H1 (cell line): Measurements from ENCODE around the gene WLS. TPM values are rescaled to one million over a fixed set of nuclear protein-coding genes. Genes with fewer than 3 reads are reported as not detected.

Source experiments
- CTCF ChIA-PET: fragments of 300-600 bp; sonication (Branson Sonifier 250); formaldehyde crosslinking; loops from one replicate; lab custom pipeline; 2021; ENCODE audit not compliant: partially characterized antibody; lab: Charles Lee
- POLR2A ChIA-PET: fragments of 300-600 bp; sonication (Branson Sonifier 250); formaldehyde crosslinking; loops from one replicate; lab custom pipeline; 2021; ENCODE audit warnings: inconsistent platforms; ENCODE audit not compliant: partially characterized antibody; lab: Charles Lee
- DNase-seq, 2 experiments: peaks; one replicate each; pipeline versions ENCODE4 v3.0.0 to v3.0.0-alpha.2; 2010 to 2022; ENCODE audit warnings: low spot score in 2 of 2, low read depth in 1 of 2, mixed read lengths in 1 of 2
- FAIRE-seq: peaks from 2 replicates; lab custom pipeline; 2011; peaks lifted over from hg19 to GRCh38; lab: Jason Lieb, UNC
- H2AFZ ChIP-seq: 2 replicates; pipeline ENCODE4 v1.8.1; 2012; ENCODE audit warnings: low read length, inconsistent platforms
- H2AK5ac ChIP-seq: 2 replicates; pipeline ENCODE4 v1.6.1; 2013; ENCODE audit warnings: low read depth, low read length
- H2BK120ac ChIP-seq: replicated peaks from 2 replicates; pipeline ENCODE3; 2013; ENCODE audit warnings: low read depth, low read length, inconsistent platforms
- H2BK12ac ChIP-seq: 2 replicates; pipeline ENCODE4 v1.6.1; 2013; ENCODE audit warnings: low read depth, low read length
- H2BK15ac ChIP-seq: 2 replicates; pipeline ENCODE4 v1.6.1; 2013; ENCODE audit warnings: low read length
- H2BK20ac ChIP-seq: 2 replicates; pipeline ENCODE4 v1.6.1; 2013; ENCODE audit warnings: low read length
- H2BK5ac ChIP-seq: 2 replicates; pipeline ENCODE4 v1.6.1; 2013; ENCODE audit warnings: low read depth, low read length
- H3K14ac ChIP-seq: 2 replicates; pipeline ENCODE4 v1.6.1; 2013; ENCODE audit warnings: inconsistent platforms; ENCODE audit not compliant: insufficient read length
- H3K18ac ChIP-seq: 2 replicates; pipeline ENCODE4 v1.6.1; 2013; ENCODE audit warnings: low read length; ENCODE audit errors: extremely low read depth
- H3K23ac ChIP-seq: 2 replicates; pipeline ENCODE4 v1.6.1; 2013; ENCODE audit warnings: inconsistent platforms; ENCODE audit not compliant: insufficient read length
- H3K23me2 ChIP-seq: 2 replicates; pipeline ENCODE4 v1.6.1; 2013; ENCODE audit warnings: low read depth, low read length
- H3K27ac ChIP-seq: 2 replicates; pipeline ENCODE4 v1.6.1; 2011; ENCODE audit warnings: low read depth, low read length, inconsistent platforms
- H3K27me3 ChIP-seq, 4 experiments: replicated peaks in 1 of 4; 1 replicate in 1 of 4; 2 replicates in 3 of 4; pipeline versions ENCODE4 v1.6.1 to v1.8.1; 2011 to 2013; ENCODE audit warnings: low read length in 3 of 4, mild to moderate bottlenecking in 3 of 4, inconsistent platforms in 2 of 4, mixed read lengths in 2 of 4, moderate library complexity in 1 of 4; ENCODE audit not compliant: control insufficient read depth in 3 of 4, insufficient read depth in 3 of 4; ENCODE audit errors: extremely low read depth in 1 of 4
- H3K36me3 ChIP-seq, 4 experiments: 2 replicates each; pipeline versions ENCODE4 v1.6.1 to v1.8.1; 2011 to 2013; ENCODE audit warnings: mild to moderate bottlenecking in 4 of 4, low read length in 3 of 4, moderate library complexity in 2 of 4, control low read depth in 1 of 4, inconsistent platforms in 1 of 4; ENCODE audit not compliant: insufficient read depth in 4 of 4, control insufficient read depth in 2 of 4
- H3K4ac ChIP-seq: replicated peaks from 2 replicates; pipeline ENCODE3; 2013; ENCODE audit warnings: low read length, low read depth, mixed read lengths, inconsistent platforms; ENCODE audit not compliant: insufficient read length
- H3K4me1 ChIP-seq, 4 experiments: replicated peaks in 1 of 4; 1 replicate in 1 of 4; 2 replicates in 3 of 4; pipeline versions ENCODE4 v1.6.1 to v1.8.1; 2011 to 2013; ENCODE audit warnings: low read length in 3 of 4, inconsistent platforms in 2 of 4, mixed read lengths in 1 of 4; ENCODE audit not compliant: insufficient read depth in 4 of 4, control insufficient read depth in 3 of 4
- H3K4me2 ChIP-seq, 2 experiments: 2 replicates each; pipeline versions ENCODE4 v1.6.1 to v1.8.1; 2011 to 2013; ENCODE audit warnings: low read depth in 2 of 2, low read length in 2 of 2, control low read depth in 1 of 2, inconsistent platforms in 1 of 2, mild to moderate bottlenecking in 1 of 2; ENCODE audit not compliant: insufficient read depth in 1 of 2
- H3K4me3 ChIP-seq, 4 experiments: fragments of 200-600, 300-600 bp in 1 of 4; sonication (generic), shearing (Covaris generic), sonication (Bioruptor Twin) in 1 of 4; 2 replicates each; pipeline versions ENCODE4 v1.5.1 to v1.8.1; 2011 to 2016; ENCODE audit warnings: low read length in 4 of 4, low read depth in 3 of 4, control low read depth in 2 of 4, inconsistent platforms in 2 of 4, mild to moderate bottlenecking in 2 of 4, mixed read lengths in 1 of 4, moderate library complexity in 1 of 4; ENCODE audit not compliant: insufficient read depth in 2 of 4; ENCODE audit errors: extremely low read depth in 1 of 4
- H3K56ac ChIP-seq: replicated peaks from 2 replicates; pipeline ENCODE3; 2013; ENCODE audit warnings: low read depth, mild to moderate bottlenecking, mixed read lengths, low read length, inconsistent platforms; ENCODE audit not compliant: insufficient read length
- H3K79me1 ChIP-seq: 2 replicates; pipeline ENCODE4 v1.6.1; 2013; ENCODE audit warnings: low read depth, low read length, control low read depth
- H3K79me2 ChIP-seq, 2 experiments: 2 replicates each; pipeline versions ENCODE4 v1.6.1 to v1.8.1; 2012 to 2013; ENCODE audit warnings: low read length in 2 of 2, mild to moderate bottlenecking in 2 of 2, inconsistent platforms in 1 of 2; ENCODE audit not compliant: insufficient read depth in 2 of 2, control insufficient read depth in 1 of 2
- H3K9ac ChIP-seq, 4 experiments: replicated peaks in 1 of 4; 1 replicate in 1 of 4; 2 replicates in 3 of 4; pipeline versions ENCODE4 v1.6.1 to v1.8.1; 2011 to 2013; ENCODE audit warnings: low read depth in 3 of 4, low read length in 3 of 4, control low read depth in 2 of 4, mild to moderate bottlenecking in 2 of 4, moderate library complexity in 2 of 4, inconsistent platforms in 1 of 4; ENCODE audit errors: extremely low read depth in 1 of 4
- H3K9me3 ChIP-seq, 2 experiments: 2 replicates each; pipeline versions ENCODE4 v1.6.1 to v1.8.1; 2012 to 2013; ENCODE audit warnings: mild to moderate bottlenecking in 2 of 2, moderate library complexity in 2 of 2, control low read depth in 1 of 2, inconsistent platforms in 1 of 2, low read depth in 1 of 2, low read length in 1 of 2, mixed read lengths in 1 of 2; ENCODE audit not compliant: insufficient read depth in 2 of 2
- H4K20me1 ChIP-seq, 2 experiments: replicated peaks in 1 of 2; 2 replicates each; pipeline versions ENCODE3 to v1.8.1; 2011 to 2013; ENCODE audit warnings: inconsistent platforms in 2 of 2, low read length in 2 of 2, mild to moderate bottlenecking in 1 of 2; ENCODE audit not compliant: insufficient read depth in 2 of 2, control insufficient read depth in 1 of 2
- H4K5ac ChIP-seq: 2 replicates; pipeline ENCODE4 v1.6.1; 2013; ENCODE audit warnings: low read length, low read depth, mixed read lengths, inconsistent platforms; ENCODE audit not compliant: insufficient read length
- H4K8ac ChIP-seq: 2 replicates; pipeline ENCODE4 v1.8.0; 2013; ENCODE audit warnings: mild to moderate bottlenecking, moderate library complexity, low read length, inconsistent platforms; ENCODE audit not compliant: insufficient read depth; ENCODE audit errors: extremely low read depth
- H4K91ac ChIP-seq: replicated peaks from 2 replicates; pipeline ENCODE3; 2013; ENCODE audit warnings: low read length, mixed read lengths, inconsistent platforms; ENCODE audit not compliant: insufficient read length
- BCL11A ChIP-seq, 2 experiments: IDR thresholded peaks; one replicate each; pipeline ENCODE4 v1.6.1; 2011; ENCODE audit warnings: low read depth in 2 of 2, low read length in 2 of 2, mild to moderate bottlenecking in 2 of 2
- E2F6 ChIP-seq: IDR thresholded peaks from 2 replicates; pipeline ENCODE4 v1.6.1; 2012; ENCODE audit warnings: inconsistent platforms
- KDM5A ChIP-seq: fragments of 200-600 bp; IDR thresholded peaks from 2 replicates; pipeline ENCODE4 v1.7.1; 2012; ENCODE audit warnings: mild to moderate bottlenecking, low read length, inconsistent platforms, mixed read lengths
- POU5F1 ChIP-seq: IDR thresholded peaks from 2 replicates; pipeline ENCODE4 v1.6.1; 2011; ENCODE audit warnings: low read depth, mild to moderate bottlenecking, low read length, moderate library complexity
- RFX5 ChIP-seq: IDR thresholded peaks from 2 replicates; pipeline ENCODE4 v1.6.1; 2011; ENCODE audit warnings: low read depth, low read length, improper control_type of control experiment, borderline replicate concordance
- WGBS, 2 experiments: shearing (Covaris generic) in 1 of 2; methylation state at CpG; one replicate each; pipeline versions ENCODE4 v1.1.6 to v1.1.7; 2013 to 2015; ENCODE audit warnings: low lambda C conversion rate in 2 of 2, mixed read lengths in 2 of 2, inconsistent platforms in 1 of 2, low coverage in 1 of 2, missing lambda C conversion rate in 1 of 2; ENCODE audit not compliant: insufficient replicate concordance in 2 of 2, insufficient coverage in 1 of 2, insufficient read length in 1 of 2; ENCODE audit errors: extremely low coverage in 1 of 2, missing lambda C conversion rate in 1 of 2; 5-methylcytosine and 5-hydroxymethylcytosine counted together
- polyA plus RNA-seq, 7 experiments: library from polyadenylated mRNA; depleted of rRNA in 3 of 7; stranded (reverse) in 5 of 7; unstranded in 2 of 7; fragments of >200 nt in 5 of 7; fragments of 200-250 nt in 2 of 7; gene quantifications; 1 replicate in 5 of 7; 2 replicates in 1 of 7; 4 replicates in 1 of 7; pipeline versions ENCODE4 v1.2.1 to v1.2.3, GENCODE V29; 2011 to 2013; ENCODE audit warnings: missing spikeins in 2 of 7, mixed read lengths in 2 of 7
- total RNA-seq: library from RNA; stranded (reverse); fragmentation: NEBNext Ultra II Directional; extraction: Animal tissue kit (Norgen Biotek cat#: 25700); gene quantifications from 2 replicates; pipeline ENCODE4 v1.2.1, GENCODE V29; 2021

Gene WLS
- total and polyA plus RNA-seq, 2 of the 8 experiments (the other 6 are each of a cell fraction or from before 2014, with no cell fraction given) = 1.2 to 2.7 TPM

GRCh38 chr1:68168545-68169171 is 63.7 kb downstream of the WLS start:
- no peak overlapping the region for H4K8ac ChIP-seq
- WGBS, 2 experiments = 67% methylated on average over 4 of the region's 4 CpGs; no CpG with 5 or more reads in 1 of the 2 experiments
- no peak overlapping the region for H2BK120ac ChIP-seq
- H3K27me3 ChIP-seq = no peaks in the 10 kb centered on the region
- no peak overlapping the region for H3K4me3 ChIP-seq
- no peak overlapping the region for H4K91ac ChIP-seq
- TF ChIP-seq KDM5A (no peak), E2F6 (no peak), RFX5 (no peak), BCL11A (IDR thresholded peaks at IDR 0.05; ENCODE audit: low read depth in 2 of 2, low read length in 2 of 2) (no peak), POU5F1 (no peak)
- TF ChIP-seq, all 59 proteins: peak for 0
- H3K23ac ChIP-seq = no peak overlapping the region
- POLR2A ChIA-PET = no interaction called here
- H2BK5ac ChIP-seq = no peak overlapping the region
- no peak overlapping the region for H2BK12ac ChIP-seq
- H3K27ac ChIP-seq = no peak overlapping the region
- no peaks in the 10 kb centered on the region for H3K4me1 ChIP-seq
- no peaks in the 10 kb centered on the region for H3K79me2 ChIP-seq
- H3K4me2 ChIP-seq = no peak overlapping the region
- no peak overlapping the region for H2BK15ac ChIP-seq
- DNase-seq = no peak
- H3K9ac ChIP-seq = no peak overlapping the region
- H2AFZ ChIP-seq = no peak overlapping the region
- H3K79me1 ChIP-seq = no peaks in the 10 kb centered on the region
- CTCF ChIA-PET = interaction anchor here (2.7 kb wide), 1 partner anchor 49 kb away, joined by 10 read pairs; no protein-coding TSS in a partner anchor
- H3K23me2 ChIP-seq = no peaks in the 10 kb centered on the region
- H3K56ac ChIP-seq = no peak overlapping the region
- no peaks in the 10 kb centered on the region for H3K36me3 ChIP-seq
- H4K5ac ChIP-seq = no peak overlapping the region
- no peak overlapping the region for H3K4ac ChIP-seq
- no peak overlapping the region for H2BK20ac ChIP-seq
- no peaks in the 10 kb centered on the region for H4K20me1 ChIP-seq
- no peaks in the 10 kb centered on the region for H3K9me3 ChIP-seq
- FAIRE-seq = no peak
- no peak overlapping the region for H2AK5ac ChIP-seq
- no peak overlapping the region for H3K18ac ChIP-seq
- no peak overlapping the region for H3K14ac ChIP-seq
